NCI-H526 (cell line): Measurements from ENCODE around the gene GRM7.

ENCODE experiments used
- DNase-seq, 2 experiments: peaks; one replicate each; lab custom pipeline; 2025; lab: John Stamatoyannopoulos, UW

GRM7 gene

DNA sequence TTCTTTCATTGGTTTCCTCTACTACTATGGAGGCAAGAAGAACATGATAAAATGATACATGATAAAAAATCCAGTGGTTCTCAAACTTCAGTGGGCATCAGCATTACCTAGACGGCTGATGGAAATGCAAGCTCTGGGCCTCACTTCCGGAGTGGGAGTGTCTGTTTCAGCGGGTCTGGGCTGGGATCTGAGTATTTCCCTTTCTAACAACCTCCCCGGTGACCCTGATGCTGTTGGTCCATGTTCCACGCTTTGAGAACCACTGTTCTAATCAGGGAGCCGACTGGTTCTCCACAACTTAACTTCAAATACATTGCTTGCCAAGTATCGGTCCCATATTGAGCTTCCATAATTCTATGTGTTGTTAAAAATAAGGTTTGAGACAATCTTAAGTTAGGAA, 928.4 kb downstream of the GRM7 start:
- no peak for DNase-seq

DNA sequence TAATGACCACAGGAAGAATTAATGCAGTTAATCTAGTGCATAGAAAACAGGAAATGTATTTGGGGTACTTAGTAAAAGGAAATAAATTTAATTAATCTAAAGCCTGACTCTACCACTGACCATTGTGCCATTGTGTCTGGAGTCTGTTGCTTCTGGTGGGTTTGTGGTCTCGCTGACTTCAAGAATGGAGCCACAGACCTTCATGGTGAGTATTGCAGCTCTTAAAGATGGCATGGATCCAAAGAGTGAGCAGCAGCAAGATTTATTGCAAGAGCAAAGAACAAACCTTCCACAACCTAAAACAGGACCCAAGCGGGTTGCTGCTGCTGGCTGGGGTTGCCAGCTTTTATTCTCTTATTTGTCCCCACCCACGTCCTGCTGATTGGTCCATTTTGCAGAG, 929.2 kb downstream of the GRM7 start:
- no peak for DNase-seq
